Osteocyte (in vitro differentiated cells): ENCODE measurements around the gene ZNF627. TPM values are rescaled to one million over a fixed set of nuclear protein-coding genes. Genes with fewer than 3 reads are reported as not detected.

Experiments
- DNase-seq: peaks from one replicate; pipeline ENCODE4 v3.0.0; 2021; ENCODE audit warnings: mixed read lengths; ENCODE audit not compliant: unreplicated experiment; ENCODE audit errors: extremely low spot score
- H3K27ac Mint-ChIP-seq: one replicate; pipeline ENCODE4 v1.8.0; 2021; ENCODE audit warnings: mild to moderate bottlenecking, mixed read lengths; ENCODE audit not compliant: unreplicated experiment
- H3K27me3 Mint-ChIP-seq: one replicate; pipeline ENCODE4 v1.8.0; 2021; ENCODE audit warnings: mixed read lengths; ENCODE audit not compliant: unreplicated experiment
- H3K36me3 Mint-ChIP-seq: one replicate; pipeline ENCODE4 v1.8.0; 2021; ENCODE audit warnings: mixed read lengths; ENCODE audit not compliant: unreplicated experiment
- H3K4me1 Mint-ChIP-seq: one replicate; pipeline ENCODE4 v1.8.0; 2021; ENCODE audit warnings: mixed read lengths; ENCODE audit not compliant: unreplicated experiment
- H3K4me3 Mint-ChIP-seq: one replicate; pipeline ENCODE4 v1.8.0; 2021; ENCODE audit warnings: mild to moderate bottlenecking, moderate library complexity, mixed read lengths; ENCODE audit not compliant: unreplicated experiment
- H3K9me3 Mint-ChIP-seq: one replicate; pipeline ENCODE4 v1.8.0; 2021; ENCODE audit warnings: mixed read lengths; ENCODE audit not compliant: unreplicated experiment
- total RNA-seq: library from RNA; stranded (reverse); gene quantifications from 2 replicates; pipeline ENCODE4 v1.2.1, GENCODE V29; 2021
- TF ChIP-seq, protein P1 (sequence below): fragments of 200-600 bp; sonication (generic); IDR thresholded peaks from 2 replicates; pipeline ENCODE4 v1.5.0; 2021; ENCODE audit warnings: antibody characterized with exemption, mild to moderate bottlenecking, moderate library complexity

The ZNF627 gene
- total RNA-seq, 1 donor from 2014 or later, result 18.2 TPM

DNA sequence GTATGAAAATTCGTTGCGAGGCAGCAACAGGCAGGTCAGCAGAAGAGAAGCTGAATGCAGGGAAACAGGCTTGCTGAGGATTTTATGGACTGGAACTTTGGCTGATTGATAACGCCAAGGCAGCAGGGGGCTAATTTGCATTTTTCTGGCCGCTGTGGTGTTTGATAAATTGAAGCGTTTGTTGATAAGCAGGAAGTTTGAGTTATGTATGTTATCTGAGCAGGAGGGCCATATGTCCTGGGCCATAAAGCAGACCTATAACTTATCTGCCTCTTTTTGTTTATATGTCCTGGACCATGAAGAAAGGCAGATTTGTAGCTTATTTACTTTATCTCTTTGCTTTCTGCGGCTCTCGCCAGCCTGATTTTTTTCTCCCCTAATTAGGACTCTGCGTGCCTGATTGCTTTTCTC is 65.9 kb downstream of the ZNF627 start:
- H3K27ac Mint-ChIP-seq, result no peak overlapping the region
- H3K4me3 Mint-ChIP-seq, result no peak overlapping the region
- TF ChIP-seq, protein P1, sequence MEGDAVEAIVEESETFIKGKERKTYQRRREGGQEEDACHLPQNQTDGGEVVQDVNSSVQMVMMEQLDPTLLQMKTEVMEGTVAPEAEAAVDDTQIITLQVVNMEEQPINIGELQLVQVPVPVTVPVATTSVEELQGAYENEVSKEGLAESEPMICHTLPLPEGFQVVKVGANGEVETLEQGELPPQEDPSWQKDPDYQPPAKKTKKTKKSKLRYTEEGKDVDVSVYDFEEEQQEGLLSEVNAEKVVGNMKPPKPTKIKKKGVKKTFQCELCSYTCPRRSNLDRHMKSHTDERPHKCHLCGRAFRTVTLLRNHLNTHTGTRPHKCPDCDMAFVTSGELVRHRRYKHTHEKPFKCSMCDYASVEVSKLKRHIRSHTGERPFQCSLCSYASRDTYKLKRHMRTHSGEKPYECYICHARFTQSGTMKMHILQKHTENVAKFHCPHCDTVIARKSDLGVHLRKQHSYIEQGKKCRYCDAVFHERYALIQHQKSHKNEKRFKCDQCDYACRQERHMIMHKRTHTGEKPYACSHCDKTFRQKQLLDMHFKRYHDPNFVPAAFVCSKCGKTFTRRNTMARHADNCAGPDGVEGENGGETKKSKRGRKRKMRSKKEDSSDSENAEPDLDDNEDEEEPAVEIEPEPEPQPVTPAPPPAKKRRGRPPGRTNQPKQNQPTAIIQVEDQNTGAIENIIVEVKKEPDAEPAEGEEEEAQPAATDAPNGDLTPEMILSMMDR, result no peak
- H3K27me3 Mint-ChIP-seq, result no peaks in the 10 kb centered on the region
- peaks cover 9% of the 10 kb centered on the region for H3K9me3 Mint-ChIP-seq
- peaks cover 4% of the 10 kb centered on the region for H3K36me3 Mint-ChIP-seq
- peaks cover 6% of the 10 kb centered on the region for H3K4me1 Mint-ChIP-seq
- no peak for DNase-seq

Other genes with a start within 250 kb of the ZNF627 start
- 51.9 and 55.8 TPM in 2 replicates for gene PLPPR2, start 242.1 kb upstream of the ZNF627 start, total RNA-seq
- gene SWSAP1, start 222.8 kb upstream of the ZNF627 start, total RNA-seq, result 1.3 and 2.4 TPM in 2 replicates
- 2.3 and 2.4 TPM in 2 replicates for gene EPOR, start 213.2 kb upstream of the ZNF627 start, total RNA-seq
- 1.1 and 1.9 TPM in 2 replicates for gene RGL3, start 178.2 kb upstream of the ZNF627 start, total RNA-seq
- gene ODAD3, start 162.4 kb upstream of the ZNF627 start, total RNA-seq, result not detected in 2 replicates
- gene PRKCSH, start 161.8 kb upstream of the ZNF627 start, total RNA-seq, result 398 and 415 TPM in 2 replicates
- not detected in 2 replicates for gene ELAVL3, start 116.4 kb upstream of the ZNF627 start, total RNA-seq
- gene ZNF653, start 91.6 kb upstream of the ZNF627 start, total RNA-seq, result 10.3 and 15.1 TPM in 2 replicates
- 28.9 and 30.0 TPM in 2 replicates for gene ECSIT, start 68.3 kb upstream of the ZNF627 start, total RNA-seq
- gene CNN1, start 58.6 kb upstream of the ZNF627 start, total RNA-seq, result 8.1 and 9.9 TPM in 2 replicates
- gene ELOF1, start 38.3 kb upstream of the ZNF627 start, total RNA-seq, result 49.2 and 49.9 TPM in 2 replicates
- 1.3 and 1.6 TPM in 2 replicates for gene ACP5, start 19.8 kb upstream of the ZNF627 start, total RNA-seq
- 4.1 and 4.3 TPM in 2 replicates for gene ZNF823, start 141.5 kb downstream of the ZNF627 start, total RNA-seq
- gene ZNF441, start 169.5 kb downstream of the ZNF627 start, total RNA-seq, result 6.4 and 6.6 TPM in 2 replicates
- 4.4 and 6.2 TPM in 2 replicates for gene ZNF491, start 201.0 kb downstream of the ZNF627 start, total RNA-seq
- 12.8 and 13.0 TPM in 2 replicates for gene ZNF440, start 216.8 kb downstream of the ZNF627 start, total RNA-seq